ENCODE data around the gene NPC1L1. TPM values are rescaled to one million over a fixed set of nuclear protein-coding genes. Genes with fewer than 3 reads are reported as not detected.

Gene NPC1L1
- polyA plus RNA-seq, 1 donor (not counting 4 experiments of a cell fraction or from before 2014, with no cell fraction given) = 0.01 TPM

DNA sequence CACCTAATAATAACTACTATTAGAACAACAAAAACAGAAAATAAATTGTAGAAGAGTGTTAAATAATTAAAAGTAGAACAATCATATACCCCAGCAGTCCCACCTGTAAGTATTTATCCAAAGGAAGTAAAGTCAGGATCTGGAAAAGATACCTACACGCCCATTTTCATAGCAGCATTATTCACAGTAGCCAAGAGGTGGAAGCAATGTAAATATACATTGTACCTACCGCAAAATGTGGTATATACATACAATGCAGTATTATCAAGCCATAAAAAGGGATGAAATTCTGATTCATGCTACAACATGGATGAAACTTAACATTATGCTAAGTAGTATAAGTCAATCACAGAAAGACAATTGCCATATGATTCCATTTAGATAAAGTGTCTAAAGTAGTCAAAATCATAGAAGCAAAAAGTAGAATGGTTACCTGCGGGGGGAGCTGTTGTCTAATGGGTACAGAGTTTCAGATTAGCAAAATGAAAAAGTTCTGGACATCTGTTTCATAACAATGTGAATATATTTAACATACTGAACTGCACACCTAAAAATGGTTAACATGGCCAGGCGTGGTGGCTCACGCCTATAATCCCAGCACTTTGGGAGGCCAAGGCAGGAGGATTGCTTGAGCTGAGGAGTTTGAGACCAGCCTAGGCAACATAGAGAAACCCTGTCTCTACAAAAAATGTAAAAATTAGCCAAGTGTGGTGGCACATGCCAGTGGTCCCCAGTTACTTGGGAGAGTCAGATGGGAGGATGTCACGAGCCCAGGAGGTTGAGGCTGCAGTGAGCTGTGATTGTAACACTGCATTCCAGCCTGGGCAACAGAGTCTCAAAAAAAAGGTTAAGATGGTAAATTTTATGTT, 46.9 kb upstream of the NPC1L1 start:
- Histone ChIP-seq H4K20me1 (ENCODE audit: control insufficient read depth, extremely low read depth, insufficient read depth, low read length) (no peaks in the 10 kb centered on the region), H3K9me1 (ENCODE audit: control insufficient read depth, extremely low read depth, insufficient read depth, low read length) (no peaks in the 10 kb centered on the region), H3K36me3 (ENCODE audit: control insufficient read depth in 2 of 2, extremely low read depth in 1 of 2, insufficient read depth in 2 of 2, low read length in 2 of 2) (no peaks in the 10 kb centered on the region), H3K4me1 (ENCODE audit: control insufficient read depth, extremely low read depth, insufficient read depth, low read length) (peaks cover 3% of the 10 kb centered on the region), H3K4me3 (ENCODE audit: control insufficient read depth in 2 of 3, extremely low read depth in 1 of 3, insufficient read depth in 2 of 3, low read depth in 1 of 3, low read length in 3 of 3) (no peak overlapping the region), H2AFZ (ENCODE audit: control insufficient read depth, low read length) (peak overlapping the region; percentile 20), H3K4me2 (ENCODE audit: control insufficient read depth, extremely low read depth, insufficient read depth, low read depth, low read length) (no peak overlapping the region), H3K79me2 (ENCODE audit: control insufficient read depth, insufficient read depth, low read length) (no peaks in the 10 kb centered on the region), H3K9ac (ENCODE audit: control insufficient read depth, extremely low read depth, insufficient read depth, low read length) (no peak overlapping the region), H3K27ac (ENCODE audit: control insufficient read depth, insufficient read depth, low read length) (no peak overlapping the region), H3K9me3 (ENCODE audit: control insufficient read depth, low read depth, low read length) (no peaks in the 10 kb centered on the region), H3K27me3 (ENCODE audit: control insufficient read depth, extremely low read depth, insufficient read depth, low read length) (no peaks in the 10 kb centered on the region)
- no peak for FAIRE-seq
- dilution Hi-C loops (cut with MboI; ENCODE audit: extremely low pct_ligation_motif_present, low sequenced_read_pairs) = no loop called here
- TF ChIP-seq, protein P1, sequence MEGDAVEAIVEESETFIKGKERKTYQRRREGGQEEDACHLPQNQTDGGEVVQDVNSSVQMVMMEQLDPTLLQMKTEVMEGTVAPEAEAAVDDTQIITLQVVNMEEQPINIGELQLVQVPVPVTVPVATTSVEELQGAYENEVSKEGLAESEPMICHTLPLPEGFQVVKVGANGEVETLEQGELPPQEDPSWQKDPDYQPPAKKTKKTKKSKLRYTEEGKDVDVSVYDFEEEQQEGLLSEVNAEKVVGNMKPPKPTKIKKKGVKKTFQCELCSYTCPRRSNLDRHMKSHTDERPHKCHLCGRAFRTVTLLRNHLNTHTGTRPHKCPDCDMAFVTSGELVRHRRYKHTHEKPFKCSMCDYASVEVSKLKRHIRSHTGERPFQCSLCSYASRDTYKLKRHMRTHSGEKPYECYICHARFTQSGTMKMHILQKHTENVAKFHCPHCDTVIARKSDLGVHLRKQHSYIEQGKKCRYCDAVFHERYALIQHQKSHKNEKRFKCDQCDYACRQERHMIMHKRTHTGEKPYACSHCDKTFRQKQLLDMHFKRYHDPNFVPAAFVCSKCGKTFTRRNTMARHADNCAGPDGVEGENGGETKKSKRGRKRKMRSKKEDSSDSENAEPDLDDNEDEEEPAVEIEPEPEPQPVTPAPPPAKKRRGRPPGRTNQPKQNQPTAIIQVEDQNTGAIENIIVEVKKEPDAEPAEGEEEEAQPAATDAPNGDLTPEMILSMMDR (optimal IDR thresholded peaks at IDR 0.05 in 1 of 3, IDR thresholded peaks at IDR 0.05 in 1 of 3, conservative IDR thresholded peaks at IDR 0.05 in 1 of 3; ENCODE audit: extremely low read depth in 1 of 3, insufficient read depth in 2 of 3, low read length in 3 of 3) = peak in 2 of 3 experiments; percentile 43 to 44
- TF ChIP-seq EZH2 (IDR thresholded peaks at IDR 0.05; ENCODE audit: low read length) = no peak
- DNase-seq (ENCODE audit: low read depth, low spot score) = no peak

DNA sequence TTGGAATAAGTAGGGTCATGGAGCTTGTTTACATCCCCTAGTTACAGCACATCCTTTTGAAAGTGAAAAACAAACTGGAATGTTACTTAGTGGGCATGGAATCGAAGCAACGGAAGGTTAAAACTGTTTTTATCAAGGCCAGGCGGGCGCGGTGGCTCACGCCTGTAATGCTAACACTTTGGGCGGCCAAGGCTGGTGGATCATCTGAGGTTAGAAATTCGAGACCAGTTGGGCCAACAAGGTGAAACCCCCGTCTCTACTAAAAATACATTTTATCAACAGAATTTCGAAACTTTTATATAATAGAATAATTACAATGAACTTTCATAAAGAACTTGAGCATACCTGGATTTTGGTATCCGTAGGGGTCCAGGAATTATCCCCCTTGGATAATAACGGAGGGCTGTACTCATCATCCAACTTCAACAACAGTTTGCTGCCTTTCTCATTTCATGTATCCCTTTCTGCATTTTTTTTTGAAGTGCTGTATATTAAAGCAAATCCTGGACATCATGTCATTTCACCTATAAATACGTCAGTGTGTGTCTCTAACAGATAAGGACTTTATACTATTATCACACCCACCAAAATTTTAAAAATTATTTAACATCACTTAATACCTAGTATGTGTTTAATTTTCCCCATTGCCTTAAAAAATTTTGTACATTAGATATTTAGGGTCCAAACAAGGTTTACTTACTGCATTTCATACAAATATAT, 42.2 kb upstream of the NPC1L1 start:
- Histone ChIP-seq H3K4me2 (ENCODE audit: control insufficient read depth, extremely low read depth, insufficient read depth, low read depth, low read length) (peak overlapping the region; percentile 85), H3K9me3 (ENCODE audit: control insufficient read depth, low read depth, low read length) (no peaks in the 10 kb centered on the region), H3K4me3 (ENCODE audit: control insufficient read depth in 2 of 3, extremely low read depth in 1 of 3, insufficient read depth in 2 of 3, low read depth in 1 of 3, low read length in 3 of 3) (peak overlapping the region; percentile 90 to 94 (median 91)), H3K4me1 (ENCODE audit: control insufficient read depth, extremely low read depth, insufficient read depth, low read length) (peaks cover 17% of the 10 kb centered on the region), H3K79me2 (ENCODE audit: control insufficient read depth, insufficient read depth, low read length) (peaks cover 28% of the 10 kb centered on the region), H3K27ac (ENCODE audit: control insufficient read depth, insufficient read depth, low read length) (peak overlapping the region; percentile 96), H3K9ac (ENCODE audit: control insufficient read depth, extremely low read depth, insufficient read depth, low read length) (peak overlapping the region; percentile 95), H3K36me3 (ENCODE audit: control insufficient read depth in 2 of 2, extremely low read depth in 1 of 2, insufficient read depth in 2 of 2, low read length in 2 of 2) (peaks cover 8 to 9% of the 10 kb centered on the region in 2 experiments), H3K27me3 (ENCODE audit: control insufficient read depth, extremely low read depth, insufficient read depth, low read length) (no peaks in the 10 kb centered on the region), H4K20me1 (ENCODE audit: control insufficient read depth, extremely low read depth, insufficient read depth, low read length) (no peaks in the 10 kb centered on the region), H3K9me1 (ENCODE audit: control insufficient read depth, extremely low read depth, insufficient read depth, low read length) (no peaks in the 10 kb centered on the region), H2AFZ (ENCODE audit: control insufficient read depth, low read length) (peak overlapping the region; percentile 98)
- no peak for FAIRE-seq
- no peak for DNase-seq (ENCODE audit: low read depth, low spot score)
- TF ChIP-seq EZH2 (IDR thresholded peaks at IDR 0.05; ENCODE audit: low read length) = no peak
- TF ChIP-seq, protein P1 (optimal IDR thresholded peaks at IDR 0.05 in 1 of 3, IDR thresholded peaks at IDR 0.05 in 1 of 3, conservative IDR thresholded peaks at IDR 0.05 in 1 of 3; ENCODE audit: extremely low read depth in 1 of 3, insufficient read depth in 2 of 3, low read length in 3 of 3) = no peak
- dilution Hi-C loops (cut with MboI; ENCODE audit: extremely low pct_ligation_motif_present, low sequenced_read_pairs) = no loop called here

Data from keratinocyte (primary cell).